NCI-H524 treated with DMSO at 0.1 percent for 48 hours (cell line): ENCODE results near the gene CCDC66.

Source experiments
- DNase-seq: peaks from one replicate; lab custom pipeline; 2025; lab: John Stamatoyannopoulos, UW

Gene CCDC66

GRCh38 chr3:56621681-56622080 lies 64.7 kb downstream of the CCDC66 start:
- no peak for DNase-seq

- DNase-seq: no peak
Measured at GRCh38 chr3:56622381-56622780, 65.4 kb downstream of the CCDC66 start.

- DNase-seq: no peak
Measured at GRCh38 chr3:56624725-56625124, 67.8 kb downstream of the CCDC66 start.

- DNase-seq: no peak
Measured at GRCh38 chr3:56629047-56629446, 72.1 kb downstream of the CCDC66 start.

- no peak for DNase-seq
Measured at GRCh38 chr3:56629451-56629850, 72.5 kb downstream of the CCDC66 start.

GRCh38 chr3:56630966-56631365 lies 74.0 kb downstream of the CCDC66 start:
- DNase-seq: no peak

GRCh38 chr3:56633181-56633580 lies 76.2 kb downstream of the CCDC66 start:
- DNase-seq: no peak

GRCh38 chr3:56633602-56634535 lies 76.9 kb downstream of the CCDC66 start:
- no peak for DNase-seq

- DNase-seq: no peak
Measured at GRCh38 chr3:56645407-56645806, 88.4 kb downstream of the CCDC66 start.

- no peak for DNase-seq
Measured at GRCh38 chr3:56654460-56654859, 97.5 kb downstream of the CCDC66 start.

- DNase-seq: no peak
Measured at GRCh38 chr3:56655709-56656108, 98.7 kb downstream of the CCDC66 start.

- no peak for DNase-seq
Measured at GRCh38 chr3:56664823-56665222, 107.8 kb downstream of the CCDC66 start.

GRCh38 chr3:56667973-56668579 lies 111.1 kb downstream of the CCDC66 start:
- no peak for DNase-seq
